ENCODE data around the gene SCD. TPM values are rescaled to one million over a fixed set of nuclear protein-coding genes. Genes with fewer than 3 reads are reported as not detected.
A peak's percentile ranks its signal among the peaks of the same experiment; 100 is the strongest.

Gene SCD
- total and polyA plus RNA-seq, 2 of the 13 experiments (the other 11 are each of a cell fraction or from before 2014, with no cell fraction given) = 492 to 512 TPM

GRCh38 chr10:100359030-100359432 is 12.0 kb downstream of the SCD start:
- H4K20me1 ChIP-seq (ENCODE audit: insufficient read depth, low read length) = peaks cover 71% of the 10 kb centered on the region
- peaks cover 15 to 55% of the 10 kb centered on the region in 2 experiments for H3K36me3 ChIP-seq (replicated peaks in 1 of 2; ENCODE audit: control insufficient read depth in 1 of 2, insufficient read depth in 2 of 2, low read length in 2 of 2)
- peak; percentile 54 for DNase-seq (ENCODE audit: low spot score)
- no TSS peak for BruUV-seq (replicated peaks)
- no peaks in the 10 kb centered on the region for H3K27me3 ChIP-seq (ENCODE audit: control insufficient read depth in 1 of 2, insufficient read depth in 2 of 2, low read length in 2 of 2)
- H3K9ac ChIP-seq (ENCODE audit: insufficient read depth, low read depth, low read length) = no peak overlapping the region; the same call in 1 of the 2 replicates
- CTCF ChIA-PET (ENCODE audit: low intra/inter-chr PET ratio, low total read pairs) = interaction anchor here (1.3 kb wide), 1 partner anchor 75 kb away, joined by 4 read pairs; no protein-coding TSS in a partner anchor
- intact Hi-C loops (cut with micrococcal nuclease; ENCODE audit: unreplicated experiment) = loop anchor here (1.0 kb wide), 1 partner anchor 15 kb away; no protein-coding TSS in a partner anchor
- no peaks in the 10 kb centered on the region for H3K9me3 ChIP-seq (ENCODE audit: low read length)
- H3K27ac ChIP-seq (ENCODE audit: extremely low read length, insufficient read depth, low read length) = peak overlapping the region; percentile 63
- peak; percentile 4 for FAIRE-seq
- no peak overlapping the region; a peak in 1 of 6 replicates for H3K4me3 ChIP-seq (replicated peaks in 1 of 3; ENCODE audit: insufficient read depth in 1 of 3, low read depth in 2 of 3, low read length in 3 of 3)
- peak; percentile 23; the same call in 2 of the 3 replicates for ATAC-seq
- peak overlapping the region; percentile 55 for H3K4me2 ChIP-seq (ENCODE audit: low read depth, low read length)
- POLR2A ChIA-PET = interaction anchor here (1.5 to 7.2 kb wide), 5 partner anchors 11 to 177 kb away, joined by 3 to 107 read pairs (median 65); partner anchors contain the start of genes HIF1AN and SCD
- in situ Hi-C loops (cut with HindIII; ENCODE audit: extremely low pct_ligation_motif_present, low pct_unique_long_range_greater_than_20kb) = no loop called here
- H3K79me2 ChIP-seq (ENCODE audit: insufficient read depth, low read length) = peaks cover 35% of the 10 kb centered on the region
- 35% methylated on average over 2 of the region's 2 CpGs for WGBS (ENCODE audit: low lambda C conversion rate)
- peaks cover 100% of the 10 kb centered on the region for H3K4me1 ChIP-seq (ENCODE audit: insufficient read depth, low read length)
- H2AFZ ChIP-seq (ENCODE audit: low read length) = no peak overlapping the region
- TF ChIP-seq, protein P1, sequence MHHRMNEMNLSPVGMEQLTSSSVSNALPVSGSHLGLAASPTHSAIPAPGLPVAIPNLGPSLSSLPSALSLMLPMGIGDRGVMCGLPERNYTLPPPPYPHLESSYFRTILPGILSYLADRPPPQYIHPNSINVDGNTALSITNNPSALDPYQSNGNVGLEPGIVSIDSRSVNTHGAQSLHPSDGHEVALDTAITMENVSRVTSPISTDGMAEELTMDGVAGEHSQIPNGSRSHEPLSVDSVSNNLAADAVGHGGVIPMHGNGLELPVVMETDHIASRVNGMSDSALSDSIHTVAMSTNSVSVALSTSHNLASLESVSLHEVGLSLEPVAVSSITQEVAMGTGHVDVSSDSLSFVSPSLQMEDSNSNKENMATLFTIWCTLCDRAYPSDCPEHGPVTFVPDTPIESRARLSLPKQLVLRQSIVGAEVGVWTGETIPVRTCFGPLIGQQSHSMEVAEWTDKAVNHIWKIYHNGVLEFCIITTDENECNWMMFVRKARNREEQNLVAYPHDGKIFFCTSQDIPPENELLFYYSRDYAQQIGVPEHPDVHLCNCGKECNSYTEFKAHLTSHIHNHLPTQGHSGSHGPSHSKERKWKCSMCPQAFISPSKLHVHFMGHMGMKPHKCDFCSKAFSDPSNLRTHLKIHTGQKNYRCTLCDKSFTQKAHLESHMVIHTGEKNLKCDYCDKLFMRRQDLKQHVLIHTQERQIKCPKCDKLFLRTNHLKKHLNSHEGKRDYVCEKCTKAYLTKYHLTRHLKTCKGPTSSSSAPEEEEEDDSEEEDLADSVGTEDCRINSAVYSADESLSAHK (CRISPR knock-in tag; IDR thresholded peaks at IDR 0.05; ENCODE audit: borderline replicate concordance) = no peak
- TF ChIP-seq RNF2 (conservative IDR thresholded peaks at IDR 0.05; ENCODE audit: low read depth) (no peak), SOX5 (CRISPR knock-in tag; IDR thresholded peaks at IDR 0.05; ENCODE audit: borderline replicate concordance) (peak; percentile 83), FOXA3 (CRISPR knock-in tag; IDR thresholded peaks at IDR 0.05) (0 out of 2 replicates have a peak, but pooled peaks have one; percentile 11), SOX6 (IDR thresholded peaks at IDR 0.05) (no peak), SOX6 (CRISPR knock-in tag; IDR thresholded peaks at IDR 0.05) (peak; percentile 85), ZNF180 (CRISPR knock-in tag; IDR thresholded peaks at IDR 0.05; ENCODE audit: borderline replicate concordance, low read depth) (no peak), MEF2D (CRISPR knock-in tag; IDR thresholded peaks at IDR 0.05) (no peak), NPAS2 (CRISPR knock-in tag; IDR thresholded peaks at IDR 0.05; ENCODE audit: borderline replicate concordance) (no peak), SAP130 (CRISPR knock-in tag; IDR thresholded peaks at IDR 0.05; ENCODE audit: low read depth) (0 out of 2 replicates have a peak, but pooled peaks have one; percentile 22), ZBTB7B (CRISPR knock-in tag; IDR thresholded peaks at IDR 0.05) (0 out of 2 replicates have a peak, but pooled peaks have one; percentile 20), FOXO1 (CRISPR knock-in tag; IDR thresholded peaks at IDR 0.05) (no peak), ZKSCAN8 (CRISPR knock-in tag; IDR thresholded peaks at IDR 0.05; ENCODE audit: borderline replicate concordance) (no peak), CEBPG (CRISPR knock-in tag; IDR thresholded peaks at IDR 0.05) (0 out of 2 replicates have a peak, but pooled peaks have one; percentile 5)
- TF ChIP-seq, protein P2, sequence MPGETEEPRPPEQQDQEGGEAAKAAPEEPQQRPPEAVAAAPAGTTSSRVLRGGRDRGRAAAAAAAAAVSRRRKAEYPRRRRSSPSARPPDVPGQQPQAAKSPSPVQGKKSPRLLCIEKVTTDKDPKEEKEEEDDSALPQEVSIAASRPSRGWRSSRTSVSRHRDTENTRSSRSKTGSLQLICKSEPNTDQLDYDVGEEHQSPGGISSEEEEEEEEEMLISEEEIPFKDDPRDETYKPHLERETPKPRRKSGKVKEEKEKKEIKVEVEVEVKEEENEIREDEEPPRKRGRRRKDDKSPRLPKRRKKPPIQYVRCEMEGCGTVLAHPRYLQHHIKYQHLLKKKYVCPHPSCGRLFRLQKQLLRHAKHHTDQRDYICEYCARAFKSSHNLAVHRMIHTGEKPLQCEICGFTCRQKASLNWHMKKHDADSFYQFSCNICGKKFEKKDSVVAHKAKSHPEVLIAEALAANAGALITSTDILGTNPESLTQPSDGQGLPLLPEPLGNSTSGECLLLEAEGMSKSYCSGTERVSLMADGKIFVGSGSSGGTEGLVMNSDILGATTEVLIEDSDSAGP (CRISPR knock-in tag; IDR thresholded peaks at IDR 0.05; ENCODE audit: borderline replicate concordance) = no peak
- TF ChIP-seq, protein P3, sequence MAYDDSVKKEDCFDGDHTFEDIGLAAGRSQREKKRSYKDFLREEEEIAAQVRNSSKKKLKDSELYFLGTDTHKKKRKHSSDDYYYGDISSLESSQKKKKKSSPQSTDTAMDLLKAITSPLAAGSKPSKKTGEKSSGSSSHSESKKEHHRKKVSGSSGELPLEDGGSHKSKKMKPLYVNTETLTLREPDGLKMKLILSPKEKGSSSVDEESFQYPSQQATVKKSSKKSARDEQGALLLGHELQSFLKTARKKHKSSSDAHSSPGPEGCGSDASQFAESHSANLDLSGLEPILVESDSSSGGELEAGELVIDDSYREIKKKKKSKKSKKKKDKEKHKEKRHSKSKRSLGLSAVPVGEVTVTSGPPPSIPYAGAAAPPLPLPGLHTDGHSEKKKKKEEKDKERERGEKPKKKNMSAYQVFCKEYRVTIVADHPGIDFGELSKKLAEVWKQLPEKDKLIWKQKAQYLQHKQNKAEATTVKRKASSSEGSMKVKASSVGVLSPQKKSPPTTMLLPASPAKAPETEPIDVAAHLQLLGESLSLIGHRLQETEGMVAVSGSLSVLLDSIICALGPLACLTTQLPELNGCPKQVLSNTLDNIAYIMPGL (CRISPR knock-in tag; IDR thresholded peaks at IDR 0.05; ENCODE audit: borderline replicate concordance in 1 of 2, low read depth in 1 of 2) = no peak
- TF ChIP-seq, protein P4, sequence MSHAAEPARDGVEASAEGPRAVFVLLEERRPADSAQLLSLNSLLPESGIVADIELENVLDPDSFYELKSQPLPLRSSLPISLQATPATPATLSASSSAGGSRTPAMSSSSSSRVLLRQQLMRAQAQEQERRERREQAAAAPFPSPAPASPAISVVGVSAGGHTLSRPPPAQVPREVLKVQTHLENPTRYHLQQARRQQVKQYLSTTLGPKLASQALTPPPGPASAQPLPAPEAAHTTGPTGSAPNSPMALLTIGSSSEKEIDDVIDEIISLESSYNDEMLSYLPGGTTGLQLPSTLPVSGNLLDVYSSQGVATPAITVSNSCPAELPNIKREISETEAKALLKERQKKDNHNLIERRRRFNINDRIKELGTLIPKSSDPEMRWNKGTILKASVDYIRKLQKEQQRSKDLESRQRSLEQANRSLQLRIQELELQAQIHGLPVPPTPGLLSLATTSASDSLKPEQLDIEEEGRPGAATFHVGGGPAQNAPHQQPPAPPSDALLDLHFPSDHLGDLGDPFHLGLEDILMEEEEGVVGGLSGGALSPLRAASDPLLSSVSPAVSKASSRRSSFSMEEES (CRISPR knock-in tag; IDR thresholded peaks at IDR 0.05) = peak; percentile 44; the same call in 1 of the 2 replicates
